Measurements from ENCODE around the gene SCRN2.

- TF ChIP-seq POLR2A (IDR thresholded peaks at IDR 0.05; ENCODE audit: low read depth, low read length) (no peak), POLR2AphosphoS5 (IDR thresholded peaks at IDR 0.05; ENCODE audit: low read depth, low read length) (no peak), TAF1 (IDR thresholded peaks at IDR 0.05; ENCODE audit: borderline replicate concordance, low read depth, low read length) (no peak)
Measured at GRCh38 chr17:47791025-47791424, 50.0 kb downstream of the SCRN2 start.
